ENCODE measurements around the gene TCEAL9.
A peak's percentile ranks its signal among the peaks of the same experiment; 100 is the strongest.

Gene TCEAL9

GRCh38 chrX:103398421-103398864, 42.1 kb downstream of the TCEAL9 start:
- no peak for DNase-seq (ENCODE audit: low read depth)
- TF ChIP-seq CTCF (IDR thresholded peaks at IDR 0.05; ENCODE audit: control insufficient read depth, extremely low read depth, insufficient read depth) = no peak
- no peak overlapping the region for H3K4me3 ChIP-seq (ENCODE audit: low read depth, low read length)

- no peak for TF ChIP-seq CTCF (IDR thresholded peaks at IDR 0.05; ENCODE audit: control insufficient read depth, extremely low read depth, insufficient read depth)
- DNase-seq (ENCODE audit: low read depth) = no peak
- no peak overlapping the region for H3K4me3 ChIP-seq (ENCODE audit: low read depth, low read length)
Measured at GRCh38 chrX:103399744-103400143, 43.4 kb downstream of the TCEAL9 start.

DNA sequence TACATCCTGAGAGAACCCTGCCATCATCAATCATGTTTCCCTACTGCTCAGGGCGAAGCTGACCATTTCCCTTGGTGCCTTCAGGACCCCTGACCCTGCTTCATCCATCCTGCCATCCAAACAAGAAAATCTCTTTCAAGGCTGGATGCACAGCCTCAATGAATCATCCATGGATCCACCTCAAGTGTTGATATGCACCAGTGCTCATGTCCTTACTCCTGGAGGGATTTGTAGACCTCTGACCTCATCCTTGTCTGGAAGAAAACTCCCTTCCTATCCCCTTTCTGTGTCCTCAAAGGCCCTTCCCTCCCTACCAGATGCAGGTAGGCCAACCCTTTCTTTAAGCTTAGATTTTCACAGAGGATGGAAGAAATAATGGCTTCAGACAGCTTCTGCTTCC, 44.6 kb downstream of the TCEAL9 start:
- DNase-seq (ENCODE audit: low read depth) = no peak
- H3K4me3 ChIP-seq (ENCODE audit: low read depth, low read length) = no peak overlapping the region
- TF ChIP-seq CTCF (IDR thresholded peaks at IDR 0.05; ENCODE audit: control insufficient read depth, extremely low read depth, insufficient read depth) = no peak

GRCh38 chrX:103404231-103405008, 48.1 kb downstream of the TCEAL9 start:
- DNase-seq (ENCODE audit: low read depth) = peak; percentile 25
- peak overlapping the region; percentile 59 for H3K4me3 ChIP-seq (ENCODE audit: low read depth, low read length)
- TF ChIP-seq CTCF (IDR thresholded peaks at IDR 0.05; ENCODE audit: control insufficient read depth, extremely low read depth, insufficient read depth) = no peak

- TF ChIP-seq CTCF (IDR thresholded peaks at IDR 0.05; ENCODE audit: control insufficient read depth, extremely low read depth, insufficient read depth) = no peak
- peak overlapping the region; percentile 59 for H3K4me3 ChIP-seq (ENCODE audit: low read depth, low read length)
- no peak for DNase-seq (ENCODE audit: low read depth)
Measured at GRCh38 chrX:103405009-103405333, 48.7 kb downstream of the TCEAL9 start.

GRCh38 chrX:103406256-103406655, 50.0 kb downstream of the TCEAL9 start:
- H3K4me3 ChIP-seq (ENCODE audit: low read depth, low read length) = no peak overlapping the region
- DNase-seq (ENCODE audit: low read depth) = no peak
- no peak for TF ChIP-seq CTCF (IDR thresholded peaks at IDR 0.05; ENCODE audit: control insufficient read depth, extremely low read depth, insufficient read depth)

GRCh38 chrX:103407776-103408175, 51.5 kb downstream of the TCEAL9 start:
- H3K4me3 ChIP-seq (ENCODE audit: low read depth, low read length) = no peak overlapping the region
- no peak for DNase-seq (ENCODE audit: low read depth)
- TF ChIP-seq CTCF (IDR thresholded peaks at IDR 0.05; ENCODE audit: control insufficient read depth, extremely low read depth, insufficient read depth) = no peak
